GM21529 (cell line): ENCODE measurements around the gene PXDN.
"Not testable (repeated sequence)": the region's sequence is repeated elsewhere in the genome, so short reads cannot be mapped to it uniquely, and the experiment has no call there.

Experiments
- ATAC-seq: cut with Tn5 transposase; IDR thresholded peaks from one replicate; pipeline ENCODE4 v1.9.1; 2021; ENCODE audit not compliant: unreplicated experiment

The PXDN gene

DNA sequence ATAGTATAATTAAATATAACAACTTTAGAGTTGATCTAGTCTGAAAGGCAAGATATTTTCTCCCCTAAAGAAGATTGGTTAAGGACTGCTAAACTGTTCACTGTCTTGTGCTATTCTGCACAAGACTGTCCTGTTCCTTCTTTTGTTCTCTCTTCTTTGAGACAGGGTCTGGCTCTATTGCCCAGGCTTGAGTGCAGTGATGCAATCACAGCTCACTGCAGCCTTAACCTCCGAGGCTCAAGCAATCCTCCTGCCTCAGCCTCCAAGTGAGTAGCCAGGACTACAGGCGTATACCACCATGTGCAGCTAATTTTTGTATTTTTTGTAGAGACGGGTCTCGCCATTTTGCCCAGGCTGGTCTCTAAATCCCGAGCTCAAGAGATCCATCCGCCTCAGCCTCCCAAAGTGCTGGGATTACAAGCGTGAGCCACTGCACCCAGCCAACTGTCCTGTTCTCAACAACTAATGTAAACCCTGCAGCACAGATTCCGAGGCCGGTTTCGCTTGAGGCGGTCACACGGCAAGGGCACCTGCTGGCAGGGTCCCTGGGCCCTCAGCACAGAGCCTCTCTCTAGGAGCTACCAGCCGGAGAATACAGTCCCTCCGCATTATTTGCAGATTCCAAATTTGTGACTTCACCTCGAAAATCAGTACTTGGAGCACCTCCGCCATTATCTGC, 16.4 kb downstream of the PXDN start:
- no peak for ATAC-seq

DNA sequence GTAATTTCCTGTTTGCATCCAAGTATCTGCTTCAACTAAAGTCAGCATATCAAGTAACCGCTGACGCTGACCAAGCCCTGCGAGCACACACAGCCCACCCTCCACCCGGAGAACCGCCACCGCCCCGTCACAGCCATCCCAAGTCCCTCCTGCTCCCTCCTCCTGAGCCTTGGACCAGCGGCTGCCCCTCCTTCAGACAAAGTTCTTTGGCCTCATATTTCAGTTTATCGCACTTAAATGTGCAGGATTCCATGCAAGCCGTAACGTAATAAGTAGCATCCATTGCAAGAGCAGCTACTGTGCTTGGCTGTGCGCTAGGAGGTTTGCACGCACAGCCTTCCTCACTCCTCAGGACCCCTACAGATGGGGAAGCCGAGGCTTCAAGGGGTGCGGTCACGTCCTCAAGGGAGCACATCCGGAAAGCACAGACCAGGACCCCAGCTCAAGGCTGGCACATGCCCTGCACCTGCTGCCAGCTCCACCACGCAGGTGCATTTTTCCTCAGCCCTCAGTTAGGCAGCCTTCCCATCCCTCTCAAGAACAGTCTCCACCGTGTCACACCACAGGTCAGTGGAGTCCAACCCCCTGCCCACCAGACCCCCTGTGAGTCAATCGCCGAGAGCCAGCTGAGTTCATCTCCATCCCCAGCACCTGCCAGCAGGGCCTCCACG, 17.1 kb downstream of the PXDN start:
- ATAC-seq = no peak

DNA sequence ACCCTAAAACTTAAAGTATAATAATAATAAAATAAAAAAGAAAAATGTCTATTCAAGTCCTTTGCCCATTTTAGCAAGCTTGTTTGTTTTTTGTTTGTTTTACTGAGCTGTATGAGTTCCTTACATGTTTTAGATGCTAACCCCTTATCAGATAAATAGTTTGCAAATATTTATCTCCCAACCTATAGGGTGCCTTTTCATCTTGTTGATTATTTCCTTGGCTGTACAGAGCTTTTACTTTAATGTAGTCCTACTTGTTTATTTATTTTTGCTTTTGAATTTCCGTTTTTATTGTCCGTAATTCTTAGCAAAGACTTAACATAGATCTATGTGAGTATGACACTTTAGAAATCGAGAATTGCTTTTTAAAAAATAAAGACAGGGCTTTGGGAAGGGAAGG, 17.8 kb downstream of the PXDN start:
- no peak for ATAC-seq

DNA sequence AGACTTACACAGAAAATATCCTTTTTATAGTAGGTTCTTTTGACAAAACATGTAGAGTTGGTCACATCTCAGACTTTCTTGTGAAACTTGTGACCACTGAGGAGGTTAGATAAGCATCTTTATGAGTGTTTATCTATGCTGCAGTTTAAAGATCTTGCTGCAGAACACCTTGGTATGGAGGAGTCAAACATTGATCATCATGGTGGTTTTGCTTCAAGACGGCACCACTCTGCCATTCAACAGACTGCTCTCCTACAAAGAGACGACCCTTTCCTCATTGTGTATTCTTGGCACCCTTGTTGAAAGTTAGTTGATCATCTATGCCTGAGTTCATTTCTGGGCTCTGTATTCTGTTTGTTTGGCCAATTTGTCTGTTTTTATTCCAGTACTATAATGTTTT, 20.0 kb downstream of the PXDN start:
- ATAC-seq = not testable (repeated sequence)

DNA sequence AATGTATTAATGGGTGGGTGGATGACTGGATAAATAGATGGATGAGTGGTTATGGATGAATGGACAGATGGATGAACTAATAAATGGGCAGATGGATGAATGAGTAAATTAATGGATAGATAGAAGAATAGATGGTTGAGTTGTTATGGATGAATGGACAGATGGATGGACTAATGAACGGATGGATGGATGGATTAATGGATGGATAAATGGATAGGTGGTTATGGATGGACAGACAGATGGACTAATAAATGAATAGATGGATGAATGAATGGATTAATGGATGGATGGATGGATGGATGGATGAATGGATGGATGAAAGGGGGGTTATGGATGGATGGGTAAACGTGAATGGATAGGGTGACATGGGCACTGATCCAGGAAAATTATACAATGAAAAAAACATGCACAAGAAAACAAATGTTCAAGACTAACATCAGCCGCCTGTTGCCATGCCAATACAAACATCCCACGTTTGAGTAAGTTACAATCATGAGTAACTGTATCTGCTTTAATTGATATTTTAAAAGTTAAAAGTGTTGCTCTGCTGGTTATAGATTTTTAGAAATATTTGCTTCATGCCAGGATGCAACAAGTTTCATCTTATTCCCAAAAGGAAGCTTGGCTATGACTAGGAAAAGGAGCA, 20.8 kb downstream of the PXDN start:
- ATAC-seq = no peak

DNA sequence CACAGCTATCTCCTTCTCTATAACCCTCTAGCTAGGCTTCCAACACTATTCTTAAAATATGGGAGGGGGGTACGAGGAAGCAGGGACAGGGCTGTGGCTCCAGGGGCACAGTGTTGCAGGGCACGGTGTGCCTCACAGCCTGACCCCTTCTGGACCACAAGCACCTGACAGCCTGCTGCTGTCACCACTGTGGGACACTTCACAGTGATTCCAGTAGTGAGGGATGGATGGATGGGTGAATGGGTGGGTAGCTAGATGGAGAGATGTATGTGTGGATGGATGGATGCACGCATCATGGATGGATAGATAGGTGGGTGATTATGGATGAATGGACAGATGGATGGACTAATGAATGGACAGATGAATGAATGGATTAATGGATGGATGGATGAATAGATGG, 21.6 kb downstream of the PXDN start:
- ATAC-seq = no peak

DNA sequence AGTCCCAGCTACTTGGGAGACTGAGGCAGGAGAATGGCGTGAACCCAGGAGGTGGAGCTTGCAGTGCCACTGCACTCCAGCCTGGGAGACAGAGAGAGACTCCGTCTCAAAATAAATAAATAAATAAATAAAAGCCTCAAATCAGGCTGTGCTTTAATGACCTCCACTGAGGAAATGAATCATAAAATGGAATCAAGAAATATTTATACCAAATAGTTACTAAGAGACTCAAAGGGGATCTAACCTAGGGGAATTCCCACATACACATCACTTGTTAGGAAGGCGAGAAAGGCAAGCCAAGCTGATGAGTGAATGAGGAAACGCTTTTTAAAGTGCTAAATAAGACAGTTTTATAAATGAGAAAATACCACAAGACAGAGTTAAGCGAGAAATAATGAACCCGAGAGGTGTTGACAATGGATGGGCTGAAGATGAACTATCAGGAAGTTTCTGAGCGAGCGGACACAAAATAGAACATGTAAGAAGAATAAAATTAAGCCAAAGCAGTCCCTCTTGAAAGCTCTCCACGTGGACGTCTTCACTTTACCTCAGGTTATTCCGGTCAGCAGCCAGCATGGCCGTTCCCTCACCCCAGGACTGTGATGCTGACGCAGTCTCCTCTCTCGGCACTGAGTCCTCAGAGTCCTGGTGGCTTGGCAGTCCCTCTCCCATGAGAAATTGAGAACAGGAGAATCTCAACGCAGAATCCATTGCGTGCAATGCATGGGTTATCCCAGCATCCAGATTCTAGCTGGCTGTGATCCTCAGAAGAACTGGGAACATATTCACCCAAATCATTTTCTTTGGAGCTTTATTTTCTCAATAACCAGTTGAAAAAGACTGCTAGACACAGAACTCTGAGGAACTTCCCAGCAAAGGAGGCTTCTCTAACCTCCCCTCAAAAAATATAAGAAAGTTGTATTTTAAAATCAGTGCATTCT, 22.3 kb downstream of the PXDN start:
- no peak for ATAC-seq

DNA sequence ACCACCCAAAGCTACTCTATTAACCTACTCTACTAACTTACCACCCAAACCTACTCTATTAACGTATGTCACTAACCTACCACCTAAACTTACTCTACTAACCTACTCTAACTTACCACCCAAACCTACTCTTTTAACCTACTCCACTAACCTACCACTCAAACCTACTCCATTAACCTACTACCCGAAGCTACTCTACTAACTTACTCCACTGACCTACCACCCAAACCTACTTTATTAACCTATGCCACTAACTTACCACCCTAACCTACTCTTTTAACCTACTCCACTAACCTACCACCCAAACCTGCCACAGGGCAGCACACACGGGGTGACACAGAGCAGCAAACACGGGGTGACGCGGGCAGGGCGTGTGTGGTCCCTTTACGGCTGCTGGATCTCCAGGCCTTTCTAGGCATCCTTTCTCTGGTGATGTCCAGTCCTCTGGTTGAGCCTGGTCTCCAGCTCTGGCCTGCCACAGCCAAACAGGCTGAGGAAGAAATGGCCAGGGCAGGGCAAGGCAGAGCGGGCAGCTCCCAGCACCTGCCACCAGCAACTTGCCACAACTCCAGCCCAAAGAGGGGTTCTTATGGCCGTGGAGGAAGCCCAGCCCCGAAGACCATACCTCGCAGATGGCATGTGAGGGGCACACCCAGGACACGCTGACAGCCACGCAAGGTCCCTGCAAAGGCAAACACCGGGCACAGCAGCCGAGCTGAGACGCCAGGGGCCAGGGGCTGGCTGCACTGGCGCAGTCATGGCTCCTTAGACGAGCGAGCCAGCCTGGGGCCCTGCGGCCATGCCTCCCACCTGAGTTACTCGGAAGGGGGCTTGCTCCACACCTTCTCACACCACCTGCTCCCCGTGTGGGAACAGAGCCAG, 25.7 kb downstream of the PXDN start:
- ATAC-seq = no peak

DNA sequence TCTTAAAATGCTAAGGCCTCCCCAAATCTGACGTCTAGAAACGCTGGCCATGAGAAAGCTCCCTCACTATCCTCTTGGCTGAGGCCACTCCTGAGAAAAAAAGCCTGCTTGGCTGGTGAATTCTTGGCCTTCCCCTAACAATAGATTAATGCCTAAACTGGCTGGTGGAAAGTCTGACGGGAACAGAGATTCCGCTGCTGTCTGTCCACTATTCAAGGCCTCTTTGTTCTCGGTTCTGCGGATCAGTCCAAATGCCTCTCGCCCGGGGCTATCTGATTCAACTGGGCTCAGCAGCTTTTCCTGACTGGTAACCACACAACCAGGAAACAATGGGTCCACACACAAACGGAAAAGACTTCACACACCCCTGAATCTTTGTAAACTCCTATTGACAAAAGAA, 27.2 kb downstream of the PXDN start:
- ATAC-seq = no peak

DNA sequence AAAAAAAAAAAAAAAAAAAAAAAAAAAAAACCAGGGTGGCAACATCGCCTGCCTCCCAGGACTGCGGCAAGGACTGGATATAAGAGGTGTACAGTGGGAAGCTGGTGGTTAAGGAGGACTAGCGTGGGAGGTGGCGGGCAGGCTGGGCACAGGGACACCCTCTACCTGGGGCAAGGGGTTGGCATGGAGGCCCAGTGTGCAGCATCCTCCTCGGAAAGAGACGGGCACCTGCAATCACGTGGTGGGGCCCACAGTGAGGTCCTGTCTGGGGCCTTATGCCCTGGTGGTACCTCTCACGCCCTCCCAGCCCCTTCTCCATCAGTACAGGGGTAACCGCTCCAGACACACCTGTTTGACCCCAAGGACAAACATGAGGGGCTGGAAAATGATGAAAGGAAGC, 27.9 kb downstream of the PXDN start:
- ATAC-seq = no peak

DNA sequence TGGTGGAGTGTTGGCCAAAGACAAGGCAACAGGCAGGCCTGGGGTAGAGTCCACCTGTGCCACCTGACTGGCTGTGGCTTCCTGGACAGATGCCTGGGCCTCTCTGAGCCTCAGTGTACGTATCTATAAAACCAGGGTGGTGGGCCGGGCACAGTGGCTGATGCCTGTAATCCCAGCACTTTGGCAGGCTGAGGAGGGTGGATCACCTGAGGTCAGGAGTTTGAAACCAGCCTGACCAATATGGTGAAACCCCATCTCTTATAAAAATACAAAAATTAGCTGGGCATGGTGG, 28.4 kb downstream of the PXDN start:
- ATAC-seq = not testable (repeated sequence)

DNA sequence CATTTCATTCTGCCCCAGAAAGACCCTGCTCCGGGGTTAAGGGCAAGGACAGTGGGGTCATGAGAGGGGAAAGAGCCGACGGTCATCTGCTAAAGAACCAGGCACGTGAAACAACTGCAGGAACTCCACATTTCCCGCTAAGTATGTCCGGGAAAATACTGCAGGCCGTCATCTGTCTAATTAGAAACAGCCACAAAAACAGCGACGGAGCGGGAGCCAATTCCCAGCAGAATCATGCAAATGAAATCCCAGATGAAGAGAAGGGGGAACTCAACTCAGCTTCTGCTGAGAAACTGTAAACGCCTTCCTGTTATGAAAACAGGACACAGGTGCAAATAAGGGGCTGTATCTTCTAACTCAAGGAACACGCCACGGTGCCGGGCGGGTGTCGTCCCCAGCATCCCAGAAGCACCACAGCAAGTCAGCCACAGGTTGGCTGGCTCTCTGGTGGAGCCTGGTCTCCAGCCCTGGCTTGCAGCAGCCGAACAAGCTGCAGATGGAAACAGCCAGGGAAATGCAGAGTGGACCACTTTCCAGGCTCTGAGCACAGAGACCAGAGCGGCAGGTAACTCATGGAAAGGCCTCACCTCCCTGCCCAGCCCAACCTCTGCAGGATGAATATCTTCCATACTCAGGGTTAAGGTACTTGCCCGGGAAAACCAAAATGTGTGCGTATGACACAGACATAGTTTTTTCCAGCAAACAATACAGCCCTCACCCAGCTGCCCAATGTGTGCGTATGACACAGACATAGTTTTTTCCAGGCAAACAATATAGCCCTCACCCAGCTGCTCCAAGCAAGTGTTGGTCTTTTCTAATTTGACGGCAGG, 28.9 kb downstream of the PXDN start:
- ATAC-seq = no peak

DNA sequence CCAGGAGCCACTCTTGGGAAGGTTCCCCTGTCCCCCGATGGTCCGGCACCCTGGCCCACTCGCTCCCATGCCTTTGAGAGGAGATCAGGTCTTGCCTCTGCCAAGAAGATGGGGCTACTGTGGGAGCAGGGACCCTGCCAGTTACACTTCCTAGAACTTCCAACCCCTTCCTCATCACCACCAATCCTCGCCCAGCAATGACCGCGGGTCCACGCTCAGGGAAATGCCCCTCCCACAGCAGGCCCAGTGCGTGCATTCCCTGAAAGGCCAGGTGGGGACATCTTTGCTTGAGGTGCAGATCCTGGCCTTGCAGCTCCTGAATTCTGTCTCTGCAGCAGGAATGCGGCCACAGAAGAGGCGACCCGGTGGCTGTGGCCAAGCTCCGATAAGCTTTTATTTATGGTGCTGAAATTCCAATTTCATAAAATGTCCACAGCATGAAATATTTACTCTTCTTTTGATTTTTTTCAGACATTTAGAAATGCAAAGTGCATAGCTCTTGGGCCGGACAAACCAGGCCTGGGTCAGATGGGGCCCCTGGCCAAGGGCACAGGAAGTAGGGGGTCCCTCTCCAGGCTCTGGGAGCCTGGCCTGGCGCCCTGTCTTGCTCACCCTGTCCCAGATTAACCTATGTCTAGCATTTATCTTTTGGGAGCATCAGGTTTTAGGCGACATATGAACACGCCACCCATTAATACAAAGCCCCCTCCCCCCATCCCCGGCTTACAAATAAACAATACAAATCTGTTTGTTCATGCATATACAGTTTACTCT, 29.8 kb downstream of the PXDN start:
- ATAC-seq = no peak

DNA sequence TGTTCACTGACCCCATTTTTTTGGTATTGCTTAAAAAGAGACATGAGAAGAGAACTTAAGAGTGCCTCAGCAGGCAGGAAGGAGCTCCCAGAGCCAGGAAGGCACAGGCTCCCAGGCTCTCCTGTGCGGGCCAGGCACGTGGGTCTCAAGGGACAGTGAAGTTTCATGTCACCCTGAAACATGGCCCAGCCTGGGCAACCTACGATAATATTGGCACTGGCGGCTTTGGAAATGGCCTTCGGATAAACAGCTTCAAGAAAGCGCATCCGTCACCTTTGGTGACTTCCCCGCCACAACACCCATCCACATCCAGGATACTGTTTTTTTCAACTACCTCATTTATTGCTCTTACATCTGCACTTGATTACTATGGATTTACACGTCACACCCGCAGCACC, 30.5 kb downstream of the PXDN start:
- no peak for ATAC-seq

DNA sequence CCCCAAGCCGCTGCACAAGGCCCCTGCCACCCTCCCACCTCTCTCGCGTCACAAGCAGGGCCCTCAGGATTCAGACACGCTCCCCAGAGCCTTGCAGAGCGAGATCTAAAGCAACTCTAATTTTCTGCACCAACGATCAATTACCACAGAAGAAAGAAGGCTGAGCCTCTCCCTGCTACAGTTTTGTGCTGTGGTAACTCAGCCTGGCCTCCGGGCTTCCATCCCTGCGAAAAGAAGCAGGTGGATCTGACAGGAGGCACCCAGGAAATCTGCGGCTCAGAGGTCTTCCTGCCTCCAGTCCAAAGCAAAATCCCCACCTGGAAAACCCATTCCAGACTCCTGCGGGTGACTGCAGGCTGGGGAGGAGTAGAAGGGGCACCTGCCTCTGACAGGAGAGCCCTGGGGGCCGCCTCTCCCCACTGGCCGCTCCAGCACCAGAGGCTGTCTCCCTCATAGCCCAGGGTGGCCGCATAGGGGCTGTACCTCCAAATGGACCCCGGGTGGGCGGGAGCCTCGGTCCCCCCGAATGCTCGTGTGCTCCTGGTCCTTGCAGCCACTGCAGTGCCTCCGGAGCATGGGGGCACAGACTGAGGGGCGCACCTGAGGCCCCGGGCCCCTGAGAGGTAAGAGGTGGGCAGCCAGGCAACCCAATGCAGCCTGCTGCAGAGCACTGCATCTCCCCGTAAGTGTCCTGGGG, 31.0 kb downstream of the PXDN start:
- ATAC-seq = no peak

DNA sequence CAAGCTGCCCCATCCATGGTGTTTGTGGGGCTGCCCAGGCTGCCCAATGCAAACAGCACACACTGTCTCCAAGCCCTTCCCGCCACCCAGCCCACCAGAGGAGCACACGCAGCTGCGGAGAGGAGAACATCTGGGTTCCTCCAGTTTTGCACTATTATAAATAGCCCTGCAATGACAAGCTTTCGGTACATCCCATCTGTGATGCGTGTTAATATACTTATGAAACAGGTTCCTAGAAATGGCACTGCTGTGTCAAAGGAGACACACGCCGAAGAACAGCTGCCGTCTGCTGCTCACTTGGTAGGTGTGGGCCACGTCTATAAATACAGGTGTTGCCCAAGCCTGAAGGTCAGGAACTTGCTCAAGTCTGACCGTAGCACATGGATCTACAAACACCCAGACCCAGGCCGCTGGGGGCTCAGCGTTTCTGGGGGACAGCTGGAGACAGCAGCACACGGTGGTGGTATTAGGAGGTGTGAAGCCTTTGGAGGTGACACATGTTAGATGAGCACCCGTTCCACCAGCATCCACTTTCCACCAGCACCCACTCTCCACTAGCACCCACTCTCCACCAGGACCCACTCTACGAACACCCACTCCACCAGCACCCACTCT, 34.3 kb downstream of the PXDN start:
- ATAC-seq = no peak

DNA sequence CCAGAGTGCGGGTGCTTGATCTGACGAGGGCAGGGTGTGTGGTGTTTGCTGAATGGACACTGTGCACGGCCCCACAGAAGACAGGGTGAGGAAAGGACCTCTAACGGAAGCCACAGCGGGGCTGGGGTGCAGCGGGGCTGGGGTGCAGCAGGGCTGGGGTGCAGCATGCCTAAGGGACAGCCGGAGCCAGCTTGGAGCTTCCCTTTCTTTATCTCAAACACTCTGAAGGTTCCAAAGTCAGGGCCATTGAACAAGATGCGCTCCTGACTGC, 35.0 kb downstream of the PXDN start:
- no peak for ATAC-seq
